ENCODE results near the gene MYOG. TPM values are rescaled to one million over a fixed set of nuclear protein-coding genes. Genes with fewer than 3 reads are reported as not detected.

The MYOG gene
- total RNA-seq, 1 experiment from 2014 or later = not detected

DNA sequence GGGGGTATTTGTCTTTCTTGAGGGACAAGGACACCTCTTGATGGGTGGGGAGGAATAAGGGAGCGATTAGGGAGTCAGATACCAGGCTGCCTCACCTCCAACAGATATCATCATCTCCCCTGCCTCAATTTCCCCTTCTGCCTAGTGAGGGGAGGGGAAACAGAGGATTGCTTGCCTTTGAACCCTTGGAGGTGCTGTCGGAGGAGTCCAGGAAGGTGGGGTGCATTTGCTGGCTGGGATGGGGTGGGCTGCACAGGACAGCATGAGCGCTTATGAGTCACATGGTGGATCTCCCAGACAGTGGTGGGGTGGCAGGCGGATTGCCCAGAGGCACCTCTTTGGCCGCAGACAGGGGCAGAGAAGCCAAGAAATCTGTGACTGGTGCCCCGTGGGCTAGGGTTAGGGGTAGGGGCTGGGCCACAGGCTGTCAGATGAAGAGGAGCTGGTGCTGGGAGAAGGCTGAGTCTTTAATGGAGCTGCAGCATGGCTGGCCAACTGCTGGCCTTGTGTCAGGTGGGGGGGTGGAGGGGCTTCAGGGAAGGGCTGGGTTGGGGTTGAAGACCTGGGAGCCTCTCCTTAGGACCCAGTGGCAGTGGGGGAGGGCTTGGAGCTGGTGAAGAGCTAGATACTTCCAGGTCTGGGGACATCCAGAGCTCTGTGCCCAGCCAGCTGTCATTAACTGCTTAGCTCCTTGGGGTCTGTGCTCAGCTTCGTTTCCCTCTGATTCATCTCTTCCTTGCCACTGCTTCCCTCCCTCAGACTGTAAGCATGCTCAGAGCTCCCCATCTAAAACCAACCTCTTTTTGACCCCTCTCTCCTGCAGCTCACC lies 34.7 kb upstream of the MYOG start:
- Mint-ChIP-seq H3K27ac (ENCODE audit: unreplicated experiment) (no peak overlapping the region), H3K9me3 (ENCODE audit: low read depth, unreplicated experiment) (no peaks in the 10 kb centered on the region), H3K36me3 (ENCODE audit: insufficient read depth, unreplicated experiment) (no peaks in the 10 kb centered on the region), H3K4me1 (ENCODE audit: low read depth, unreplicated experiment) (no peaks in the 10 kb centered on the region), H3K27me3 (ENCODE audit: unreplicated experiment) (peaks cover 24% of the 10 kb centered on the region), H3K4me3 (ENCODE audit: low read depth, unreplicated experiment) (no peak overlapping the region)
- CTCF ChIA-PET = interaction anchor here (0.6 to 5.3 kb wide), 6 partner anchors 10 to 100 kb away, joined by 3 to 68 read pairs (median 5); no protein-coding TSS in a partner anchor
- TF ChIP-seq, protein P1, sequence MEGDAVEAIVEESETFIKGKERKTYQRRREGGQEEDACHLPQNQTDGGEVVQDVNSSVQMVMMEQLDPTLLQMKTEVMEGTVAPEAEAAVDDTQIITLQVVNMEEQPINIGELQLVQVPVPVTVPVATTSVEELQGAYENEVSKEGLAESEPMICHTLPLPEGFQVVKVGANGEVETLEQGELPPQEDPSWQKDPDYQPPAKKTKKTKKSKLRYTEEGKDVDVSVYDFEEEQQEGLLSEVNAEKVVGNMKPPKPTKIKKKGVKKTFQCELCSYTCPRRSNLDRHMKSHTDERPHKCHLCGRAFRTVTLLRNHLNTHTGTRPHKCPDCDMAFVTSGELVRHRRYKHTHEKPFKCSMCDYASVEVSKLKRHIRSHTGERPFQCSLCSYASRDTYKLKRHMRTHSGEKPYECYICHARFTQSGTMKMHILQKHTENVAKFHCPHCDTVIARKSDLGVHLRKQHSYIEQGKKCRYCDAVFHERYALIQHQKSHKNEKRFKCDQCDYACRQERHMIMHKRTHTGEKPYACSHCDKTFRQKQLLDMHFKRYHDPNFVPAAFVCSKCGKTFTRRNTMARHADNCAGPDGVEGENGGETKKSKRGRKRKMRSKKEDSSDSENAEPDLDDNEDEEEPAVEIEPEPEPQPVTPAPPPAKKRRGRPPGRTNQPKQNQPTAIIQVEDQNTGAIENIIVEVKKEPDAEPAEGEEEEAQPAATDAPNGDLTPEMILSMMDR (IDR thresholded peaks at IDR 0.05; ENCODE audit: unreplicated experiment) = no peak
- no TSS peak for BruUV-seq (replicated peaks)
- DNase-seq = no peak
- intact Hi-C loops (cut with micrococcal nuclease; ENCODE audit: unreplicated experiment) = no loop called here

DNA sequence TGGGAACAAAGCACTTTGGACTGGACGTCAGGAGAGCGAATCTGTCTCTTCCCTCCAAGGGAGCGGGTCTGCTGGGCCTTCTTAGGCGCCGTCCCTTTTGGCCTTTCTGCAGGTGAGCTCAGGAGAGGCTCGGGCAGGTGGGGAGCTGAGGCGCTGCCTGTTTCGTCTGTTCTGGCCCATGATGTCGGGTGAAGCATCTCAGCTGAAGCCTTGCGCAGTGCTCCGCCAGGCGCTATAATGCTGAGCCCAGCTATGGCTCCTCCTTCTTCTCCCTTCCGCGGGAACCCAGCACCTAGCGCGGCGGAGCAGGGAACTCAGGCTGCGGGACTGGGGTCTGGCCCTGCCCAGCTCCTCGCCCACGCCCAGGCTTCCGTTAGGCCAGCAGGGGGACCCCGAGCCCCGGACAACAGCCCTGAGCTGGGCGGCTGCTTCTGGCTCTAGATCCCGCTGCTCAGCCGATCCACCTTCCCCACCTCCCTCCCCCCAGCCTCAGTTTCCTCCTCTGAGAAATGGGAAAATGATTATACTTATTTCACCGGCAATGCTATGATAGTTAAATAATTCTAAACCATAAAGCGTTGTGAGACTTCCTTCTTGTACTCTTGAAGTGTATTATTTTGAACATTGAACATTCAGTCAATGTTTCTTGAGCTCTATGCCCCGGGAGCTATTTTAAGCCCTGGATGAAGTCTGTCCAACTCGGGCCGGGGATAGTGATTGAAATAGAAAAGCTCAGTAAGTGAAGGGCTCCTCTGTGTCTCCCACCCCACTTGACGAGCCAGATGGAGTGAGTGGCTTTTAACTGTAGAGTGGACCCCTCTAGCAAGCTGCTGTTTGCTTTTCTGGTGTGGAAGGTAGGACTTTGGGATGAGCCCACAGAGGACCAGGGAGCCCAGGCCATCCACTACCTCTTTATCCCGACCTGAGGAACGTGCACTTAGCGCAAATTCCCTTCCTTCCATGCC lies 32.1 kb upstream of the MYOG start:
- BruUV-seq (replicated peaks) = no TSS peak
- intact Hi-C loops (cut with micrococcal nuclease; ENCODE audit: unreplicated experiment) = loop anchor here (1.0 to 5.0 kb wide), 3 partner anchors 54 to 149 kb away; no protein-coding TSS in a partner anchor
- Mint-ChIP-seq H3K4me1 (ENCODE audit: low read depth, unreplicated experiment) (no peaks in the 10 kb centered on the region), H3K27me3 (ENCODE audit: unreplicated experiment) (no peaks in the 10 kb centered on the region), H3K36me3 (ENCODE audit: insufficient read depth, unreplicated experiment) (no peaks in the 10 kb centered on the region), H3K27ac (ENCODE audit: unreplicated experiment) (no peak overlapping the region), H3K9me3 (ENCODE audit: low read depth, unreplicated experiment) (no peaks in the 10 kb centered on the region), H3K4me3 (ENCODE audit: low read depth, unreplicated experiment) (no peak overlapping the region)
- CTCF ChIA-PET = interaction anchor here (0.6 to 5.3 kb wide), 24 partner anchors 8 to 169 kb away, joined by 3 to 82 read pairs (median 6); partner anchors contain the start of genes ADORA1 and MYBPH
- TF ChIP-seq, protein P1 (IDR thresholded peaks at IDR 0.05; ENCODE audit: unreplicated experiment) = peak; percentile 91
- DNase-seq = peak; percentile 92

DNA sequence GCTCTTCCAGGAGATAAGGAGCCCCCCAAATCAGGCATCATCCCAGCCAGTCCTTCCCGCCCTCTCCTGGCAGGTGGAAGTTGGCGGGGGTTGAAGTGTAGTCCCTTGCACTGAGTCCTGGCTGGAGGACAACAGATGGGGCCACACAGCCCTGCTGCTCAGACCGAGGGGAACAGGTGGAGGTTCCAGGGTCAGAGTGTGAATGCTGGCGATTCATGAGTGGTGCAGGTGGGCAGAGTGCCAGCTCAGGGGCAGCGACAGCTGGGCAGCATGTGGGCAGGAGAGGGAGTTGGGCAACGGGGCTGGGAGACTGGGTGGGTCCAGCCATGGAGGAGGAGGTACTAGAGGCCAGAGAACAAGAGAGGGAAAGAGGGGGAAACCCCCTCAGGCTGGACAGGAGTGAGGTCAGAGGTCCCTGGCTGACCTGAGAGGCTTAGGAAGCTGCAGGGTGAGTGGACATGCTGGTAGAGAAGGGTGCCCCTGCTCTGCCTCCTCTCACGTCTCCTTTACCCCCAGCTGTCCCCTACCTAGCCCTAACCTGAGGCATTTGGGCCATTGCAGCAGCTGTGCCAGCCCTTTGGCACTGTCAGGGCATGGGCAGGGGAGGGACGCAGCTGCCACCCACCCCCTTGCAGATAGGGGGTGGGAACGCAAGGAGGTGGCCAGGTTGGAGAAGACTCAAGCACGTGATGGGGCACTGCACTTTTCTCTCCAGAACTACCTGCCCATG lies 30.4 kb upstream of the MYOG start:
- TF ChIP-seq, protein P1 (IDR thresholded peaks at IDR 0.05; ENCODE audit: unreplicated experiment) = no peak
- H3K4me3 Mint-ChIP-seq (ENCODE audit: low read depth, unreplicated experiment) = no peak overlapping the region
- intact Hi-C loops (cut with micrococcal nuclease; ENCODE audit: unreplicated experiment) = loop anchor here (5.0 kb wide), 1 partner anchor 151 kb away; no protein-coding TSS in a partner anchor
- H3K4me1 Mint-ChIP-seq (ENCODE audit: low read depth, unreplicated experiment) = no peaks in the 10 kb centered on the region
- no peaks in the 10 kb centered on the region for H3K27me3 Mint-ChIP-seq (ENCODE audit: unreplicated experiment)
- no peaks in the 10 kb centered on the region for H3K9me3 Mint-ChIP-seq (ENCODE audit: low read depth, unreplicated experiment)
- no peak overlapping the region for H3K27ac Mint-ChIP-seq (ENCODE audit: unreplicated experiment)
- H3K36me3 Mint-ChIP-seq (ENCODE audit: insufficient read depth, unreplicated experiment) = no peaks in the 10 kb centered on the region
- no TSS peak for BruUV-seq (replicated peaks)
- CTCF ChIA-PET = interaction anchor here (1.7 to 2.7 kb wide), 2 partner anchors 56 to 100 kb away, joined by 6 to 82 read pairs; no protein-coding TSS in a partner anchor
- DNase-seq = no peak

DNA sequence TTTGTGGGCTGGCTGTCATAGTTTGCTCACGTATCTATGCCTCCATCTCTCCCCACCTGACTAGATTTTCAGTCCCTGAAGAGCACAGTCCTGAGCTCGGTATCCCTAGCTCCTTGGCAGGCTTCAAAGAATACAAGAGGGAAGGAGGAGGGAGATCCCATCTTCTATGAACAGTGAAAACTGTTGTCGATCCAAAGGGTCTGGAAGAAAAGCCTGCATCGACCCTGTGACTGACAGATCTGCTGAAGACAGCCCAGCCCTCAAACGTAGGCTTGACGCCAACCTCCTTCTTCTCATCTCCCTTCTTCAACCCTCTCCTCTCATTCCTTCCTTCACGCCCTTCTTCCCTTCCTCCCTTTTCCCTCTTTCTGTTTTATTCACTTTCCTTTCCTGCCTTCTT lies 28.4 kb upstream of the MYOG start:
- Mint-ChIP-seq H3K9me3 (ENCODE audit: low read depth, unreplicated experiment) (no peaks in the 10 kb centered on the region), H3K27me3 (ENCODE audit: unreplicated experiment) (peaks cover 20% of the 10 kb centered on the region), H3K4me1 (ENCODE audit: low read depth, unreplicated experiment) (no peaks in the 10 kb centered on the region), H3K36me3 (ENCODE audit: insufficient read depth, unreplicated experiment) (no peaks in the 10 kb centered on the region), H3K4me3 (ENCODE audit: low read depth, unreplicated experiment) (no peak overlapping the region), H3K27ac (ENCODE audit: unreplicated experiment) (no peak overlapping the region)
- no peak for DNase-seq
- TF ChIP-seq, protein P1 (IDR thresholded peaks at IDR 0.05; ENCODE audit: unreplicated experiment) = no peak
- CTCF ChIA-PET = no interaction called here
- intact Hi-C loops (cut with micrococcal nuclease; ENCODE audit: unreplicated experiment) = no loop called here
- no TSS peak for BruUV-seq (replicated peaks)
